ENCODE data around the gene PTPRCAP.
"Not testable (repeated sequence)": the region's sequence is repeated elsewhere in the genome, so short reads cannot be mapped to it uniquely, and the experiment has no call there.

Gene PTPRCAP

DNA sequence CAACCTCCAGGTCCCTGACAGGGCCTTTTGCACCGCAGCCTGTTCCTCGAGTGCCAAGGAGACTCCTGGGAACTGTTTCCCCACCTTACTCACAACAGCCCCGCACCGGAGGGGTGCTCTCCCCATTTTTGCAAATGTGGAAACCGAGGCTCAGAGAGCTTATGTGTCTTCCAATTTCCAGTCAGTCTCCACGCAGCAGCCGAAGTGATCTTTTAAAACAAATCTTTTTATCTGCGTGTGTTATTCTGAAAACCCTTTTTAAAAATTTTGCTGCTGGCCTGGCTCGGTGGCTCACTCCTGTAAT lies 32.0 kb upstream of the PTPRCAP start:
- Mint-ChIP-seq H3K4me3 (peak overlapping the region; percentile 87), H3K9me3 (no peaks in the 10 kb centered on the region), H3K36me3 (ENCODE audit: low read depth) (peaks cover 33% of the 10 kb centered on the region), H3K27ac (peak overlapping the region; percentile 82), H3K4me1 (ENCODE audit: low read depth) (peaks cover 59% of the 10 kb centered on the region), H3K27me3 (peaks cover 10% of the 10 kb centered on the region)
- intact Hi-C loops (cut with micrococcal nuclease): loop anchor here (2.0 to 5.0 kb wide), 6 partner anchors 13 to 79 kb away; partner anchors contain the start of genes AIP, CDK2AP2, CORO1B and PITPNM1

GRCh38 chr11:67468759-67469507 lies 31.5 kb upstream of the PTPRCAP start, which contains the start of gene TMEM134:
TMEM134 (minus strand) TSS chr11:67469251; CDS start chr11:67469192, 59 bp downstream.
- no peaks in the 10 kb centered on the region for H3K9me3 Mint-ChIP-seq
- H3K27ac Mint-ChIP-seq: peak within 1 kb of the TSS; percentile 82
- peaks cover 64% of the 10 kb centered on the region for H3K4me1 Mint-ChIP-seq (ENCODE audit: low read depth)
- peak within 1 kb of the TSS; percentile 87 for H3K4me3 Mint-ChIP-seq
- intact Hi-C loops (cut with micrococcal nuclease): loop anchor here (2.0 to 5.0 kb wide), 6 partner anchors 14 to 78 kb away; partner anchors contain the start of genes AIP, CDK2AP2, CORO1B and PITPNM1
- H3K36me3 Mint-ChIP-seq (ENCODE audit: low read depth): peaks cover 34% of the 10 kb centered on the region
- peaks cover 10% of the 10 kb centered on the region for H3K27me3 Mint-ChIP-seq

- Mint-ChIP-seq H3K9me3 (no peaks in the 10 kb centered on the region), H3K36me3 (ENCODE audit: low read depth) (peaks cover 34% of the 10 kb centered on the region), H3K27ac (peak overlapping the region; percentile 82), H3K27me3 (peaks cover 10% of the 10 kb centered on the region), H3K4me3 (peak overlapping the region; percentile 87), H3K4me1 (ENCODE audit: low read depth) (peaks cover 69% of the 10 kb centered on the region)
- intact Hi-C loops (cut with micrococcal nuclease): loop anchor here (2.0 to 5.0 kb wide), 6 partner anchors 14 to 78 kb away; partner anchors contain the start of genes AIP, CDK2AP2, CORO1B and PITPNM1
Measured at GRCh38 chr11:67468456-67468758, 30.9 kb upstream of the PTPRCAP start.

GRCh38 chr11:67468056-67468455 lies 30.6 kb upstream of the PTPRCAP start:
- H3K27me3 Mint-ChIP-seq: peaks cover 10% of the 10 kb centered on the region
- intact Hi-C loops (cut with micrococcal nuclease): loop anchor here (2.0 to 5.0 kb wide), 6 partner anchors 15 to 77 kb away; partner anchors contain the start of genes AIP, CDK2AP2, CORO1B and PITPNM1
- peaks cover 34% of the 10 kb centered on the region for H3K36me3 Mint-ChIP-seq (ENCODE audit: low read depth)
- H3K9me3 Mint-ChIP-seq: no peaks in the 10 kb centered on the region
- peak overlapping the region; percentile 82 for H3K27ac Mint-ChIP-seq
- peaks cover 69% of the 10 kb centered on the region for H3K4me1 Mint-ChIP-seq (ENCODE audit: low read depth)
- H3K4me3 Mint-ChIP-seq: peak overlapping the region; percentile 87

GRCh38 chr11:67466962-67467771 lies 29.7 kb upstream of the PTPRCAP start:
- intact Hi-C loops (cut with micrococcal nuclease): loop anchor here (5.0 kb wide), 2 partner anchors 40 kb away; partner anchors contain the start of genes CDK2AP2, PITPNM1 and RPS6KB2
- no peaks in the 10 kb centered on the region for H3K9me3 Mint-ChIP-seq

DNA sequence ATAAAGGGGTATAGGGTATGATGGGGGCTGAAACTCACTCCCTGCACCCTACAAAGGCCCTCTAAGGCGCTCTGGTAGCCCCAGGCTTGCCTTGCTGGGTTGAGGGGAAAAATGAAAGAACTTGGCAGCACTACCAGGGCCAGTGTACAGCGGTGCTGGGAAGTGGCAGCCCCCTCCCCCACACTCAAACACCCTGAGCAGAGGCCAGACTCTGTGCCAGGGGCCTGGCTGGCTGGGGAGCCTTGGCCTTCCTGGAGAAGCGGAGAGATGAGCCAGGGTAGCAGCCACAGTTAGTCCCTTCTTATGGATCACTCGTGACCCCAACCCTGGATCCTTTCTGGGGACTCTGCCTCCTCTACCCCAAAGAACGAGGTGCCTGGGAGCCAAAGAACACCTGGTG lies 28.9 kb upstream of the PTPRCAP start:
- intact Hi-C loops (cut with micrococcal nuclease): loop anchor here (5.0 kb wide), 2 partner anchors 39 to 41 kb away; partner anchors contain the start of genes CDK2AP2, PITPNM1 and RPS6KB2
- H3K27me3 Mint-ChIP-seq: peaks cover 7% of the 10 kb centered on the region
- H3K27ac Mint-ChIP-seq: peak overlapping the region; percentile 8
- peaks cover 64% of the 10 kb centered on the region for H3K4me1 Mint-ChIP-seq (ENCODE audit: low read depth)
- H3K4me3 Mint-ChIP-seq: no peak overlapping the region
- H3K9me3 Mint-ChIP-seq: no peaks in the 10 kb centered on the region
- H3K36me3 Mint-ChIP-seq (ENCODE audit: low read depth): peaks cover 34% of the 10 kb centered on the region

More at GRCh38 chr11:67466962-67467771, 29.7 kb upstream of the PTPRCAP start:
- peak overlapping the region; percentile 87 for H3K4me3 Mint-ChIP-seq
- H3K27me3 Mint-ChIP-seq: peaks cover 10% of the 10 kb centered on the region
- peaks cover 69% of the 10 kb centered on the region for H3K4me1 Mint-ChIP-seq (ENCODE audit: low read depth)
- H3K36me3 Mint-ChIP-seq (ENCODE audit: low read depth): peaks cover 34% of the 10 kb centered on the region
- peak overlapping the region; percentile 8 for H3K27ac Mint-ChIP-seq

DNA sequence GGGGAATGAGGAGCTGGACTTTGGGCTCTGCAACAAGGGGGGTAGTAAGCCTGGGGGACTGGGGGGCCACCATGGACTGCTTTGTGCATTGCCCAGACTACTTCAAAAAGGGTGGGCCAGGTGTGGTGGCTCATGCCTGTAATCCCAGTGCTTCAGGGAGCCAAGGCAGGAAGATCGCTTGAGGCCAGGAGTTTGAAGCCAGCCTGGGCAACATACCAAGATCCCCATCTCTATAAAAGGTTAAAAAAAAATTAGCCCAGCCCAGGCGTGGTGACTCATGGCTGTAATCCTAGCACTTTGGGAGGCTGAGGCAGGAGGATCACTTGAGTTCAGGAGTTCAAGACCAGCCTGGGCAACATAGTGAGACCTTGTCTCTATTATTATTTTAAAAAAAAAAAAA lies 28.0 kb upstream of the PTPRCAP start:
- peaks cover 59% of the 10 kb centered on the region for H3K4me1 Mint-ChIP-seq (ENCODE audit: low read depth)
- peaks cover 34% of the 10 kb centered on the region for H3K36me3 Mint-ChIP-seq (ENCODE audit: low read depth)
- peak overlapping the region; percentile 96 for H3K27ac Mint-ChIP-seq
- not testable (repeated sequence) for H3K9me3 Mint-ChIP-seq, H3K27me3 Mint-ChIP-seq
- intact Hi-C loops (cut with micrococcal nuclease): loop anchor here (5.0 kb wide), 2 partner anchors 38 to 42 kb away; partner anchors contain the start of genes CDK2AP2, PITPNM1 and RPS6KB2
- peak overlapping the region; percentile 95 for H3K4me3 Mint-ChIP-seq

- Mint-ChIP-seq H3K9me3 (no peaks in the 10 kb centered on the region), H3K4me3 (peak overlapping the region; percentile 95), H3K36me3 (ENCODE audit: low read depth) (peaks cover 34% of the 10 kb centered on the region), H3K27ac (peak overlapping the region; percentile 96), H3K4me1 (ENCODE audit: low read depth) (peaks cover 59% of the 10 kb centered on the region), H3K27me3 (peaks cover 9% of the 10 kb centered on the region)
- intact Hi-C loops (cut with micrococcal nuclease): loop anchor here (5.0 kb wide), 2 partner anchors 38 to 42 kb away; partner anchors contain the start of genes CDK2AP2, PITPNM1 and RPS6KB2
Measured at GRCh38 chr11:67465189-67465510, 27.7 kb upstream of the PTPRCAP start.

DNA sequence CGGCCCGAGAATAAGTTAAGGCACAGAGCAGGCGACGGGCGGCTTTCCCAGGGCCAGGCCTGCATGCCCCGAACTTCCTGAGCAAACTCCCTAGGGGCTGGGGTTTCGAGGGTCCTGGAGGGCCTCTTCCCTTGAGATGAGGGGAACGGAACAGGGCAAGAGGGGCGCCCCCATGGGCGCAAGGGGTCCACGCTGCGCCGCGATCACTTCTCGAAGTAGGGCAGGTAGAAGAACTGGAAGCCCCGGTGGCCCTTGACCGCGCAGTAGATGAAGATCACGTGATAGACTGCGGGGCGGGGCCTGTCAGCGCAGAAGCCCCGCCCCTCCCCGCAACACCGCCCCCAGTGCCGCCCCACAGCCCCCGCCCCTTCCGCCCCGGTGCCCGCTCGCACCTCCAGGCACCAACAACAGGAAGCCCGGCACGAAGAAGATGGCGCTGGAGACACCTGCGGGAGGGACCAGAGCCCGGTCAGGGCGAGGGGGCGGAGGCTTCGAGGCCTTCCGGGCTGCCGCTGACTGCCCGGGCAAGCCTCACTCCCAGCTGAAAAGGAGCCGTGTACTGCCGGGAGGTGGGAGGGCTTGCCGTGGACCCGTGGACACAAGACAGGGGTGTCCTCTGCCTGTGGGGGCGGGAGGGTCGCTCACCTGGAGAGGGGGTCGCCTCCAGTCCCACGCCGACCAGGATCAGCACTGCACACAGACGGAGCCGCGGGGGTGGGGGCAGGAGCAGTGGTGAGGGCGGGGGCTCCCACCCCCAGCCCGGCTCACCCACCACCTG lies 27.1 kb upstream of the PTPRCAP start:
- intact Hi-C loops (cut with micrococcal nuclease): loop anchor here (5.0 kb wide), 2 partner anchors 37 to 43 kb away; partner anchors contain the start of genes CDK2AP2, PITPNM1 and RPS6KB2
- H3K36me3 Mint-ChIP-seq (ENCODE audit: low read depth): peaks cover 34% of the 10 kb centered on the region
- no peaks in the 10 kb centered on the region for H3K9me3 Mint-ChIP-seq

GRCh38 chr11:67463680-67464410 lies 26.4 kb upstream of the PTPRCAP start:
- peak overlapping the region; percentile 96 for H3K27ac Mint-ChIP-seq
- no peaks in the 10 kb centered on the region for H3K9me3 Mint-ChIP-seq
- peak overlapping the region; percentile 95 for H3K4me3 Mint-ChIP-seq
- intact Hi-C loops (cut with micrococcal nuclease): no loop called here
- H3K27me3 Mint-ChIP-seq: peaks cover 9% of the 10 kb centered on the region
- H3K36me3 Mint-ChIP-seq (ENCODE audit: low read depth): peaks cover 33% of the 10 kb centered on the region
- H3K4me1 Mint-ChIP-seq (ENCODE audit: low read depth): peaks cover 57% of the 10 kb centered on the region

More for the DNA sequence above, 27.1 kb upstream of the PTPRCAP start:
- peak overlapping the region; percentile 96 for H3K27ac Mint-ChIP-seq
- peaks cover 9% of the 10 kb centered on the region for H3K27me3 Mint-ChIP-seq
- H3K4me1 Mint-ChIP-seq (ENCODE audit: low read depth): peaks cover 60% of the 10 kb centered on the region
- H3K4me3 Mint-ChIP-seq: peak overlapping the region; percentile 95

DNA sequence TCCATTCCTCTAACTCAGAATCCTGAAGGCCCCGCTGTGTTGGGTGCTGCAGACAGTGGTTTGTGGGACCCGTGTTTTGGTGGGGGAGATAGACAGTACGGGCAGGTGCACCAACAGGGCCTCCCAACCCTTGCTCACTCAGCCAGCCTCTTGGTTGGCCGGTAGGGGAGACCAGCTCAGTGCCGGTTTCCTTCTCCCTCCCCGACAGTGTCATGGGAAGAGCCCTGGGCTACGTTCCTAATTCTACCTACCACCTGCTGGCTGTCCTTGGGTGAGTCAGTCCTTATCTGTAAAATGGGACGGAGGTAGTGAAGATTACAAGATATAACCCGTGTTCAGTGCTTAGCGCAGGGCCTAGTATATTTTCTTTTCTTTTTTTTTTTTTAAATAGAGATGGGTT lies 25.7 kb upstream of the PTPRCAP start:
- Mint-ChIP-seq H3K36me3 (ENCODE audit: low read depth) (peaks cover 27% of the 10 kb centered on the region), H3K4me3 (no peak overlapping the region), H3K4me1 (ENCODE audit: low read depth) (peaks cover 52% of the 10 kb centered on the region), H3K9me3 (no peaks in the 10 kb centered on the region), H3K27ac (peak overlapping the region; percentile 96), H3K27me3 (peaks cover 9% of the 10 kb centered on the region)
- intact Hi-C loops (cut with micrococcal nuclease): no loop called here

- Mint-ChIP-seq H3K36me3 (ENCODE audit: low read depth) (no peaks in the 10 kb centered on the region), H3K27me3 (peaks cover 3% of the 10 kb centered on the region), H3K9me3 (no peaks in the 10 kb centered on the region), H3K4me1 (ENCODE audit: low read depth) (peaks cover 29% of the 10 kb centered on the region), H3K4me3 (no peak overlapping the region), H3K27ac (no peak overlapping the region)
- intact Hi-C loops (cut with micrococcal nuclease): no loop called here
Measured at GRCh38 chr11:67458266-67458665, 20.8 kb upstream of the PTPRCAP start.

- intact Hi-C loops (cut with micrococcal nuclease): no loop called here
- Mint-ChIP-seq H3K9me3 (no peaks in the 10 kb centered on the region), H3K4me3 (no peak overlapping the region), H3K27ac (no peak overlapping the region), H3K4me1 (ENCODE audit: low read depth) (peaks cover 32% of the 10 kb centered on the region), H3K27me3 (peaks cover 3% of the 10 kb centered on the region), H3K36me3 (ENCODE audit: low read depth) (no peaks in the 10 kb centered on the region)
Measured at GRCh38 chr11:67457453-67457852, 20.0 kb upstream of the PTPRCAP start.

All from dendritic cell treated with granulocyte-macrophage colony-stimulating factor and Interleukin-4, amounts not matched to agents 40 ng/mL and 50 ng/mL, for 4 days (primary cell).